GM12872 (cell line): ENCODE measurements around the gene SLX4IP.

ENCODE experiments used
- CTCF ChIP-seq: IDR thresholded peaks from 3 replicates; pipeline ENCODE4 v1.5.1; 2011; ENCODE audit warnings: low read depth, mild to moderate bottlenecking, low read length, moderate library complexity; ENCODE audit not compliant: insufficient read depth

The SLX4IP gene

GRCh38 chr20:10667077-10667401, 231.9 kb downstream of the SLX4IP start:
- TF ChIP-seq CTCF: no peak

- TF ChIP-seq CTCF: no peak
These were observed 232.6 kb downstream of the SLX4IP start for GRCh38 chr20:10667560-10668167.

- TF ChIP-seq CTCF: no peak
These were observed 233.7 kb downstream of the SLX4IP start for GRCh38 chr20:10668677-10669368.

- no peak for TF ChIP-seq CTCF
These were observed 234.8 kb downstream of the SLX4IP start for GRCh38 chr20:10669843-10670446.

- TF ChIP-seq CTCF: no peak
These were observed 235.6 kb downstream of the SLX4IP start for GRCh38 chr20:10670501-10671220.

- TF ChIP-seq CTCF: peak; percentile 71
These were observed 236.3 kb downstream of the SLX4IP start for GRCh38 chr20:10671221-10671918.
